ENCODE measurements around the gene HOXB7. TPM values are rescaled to one million over a fixed set of nuclear protein-coding genes. Genes with fewer than 3 reads are reported as not detected.
A peak's percentile ranks its signal among the peaks of the same experiment; 100 is the strongest.

The HOXB7 gene
- total RNA-seq, result 0.66 and 1.1 TPM in 2 replicates

GRCh38 chr17:48610282-48611211 lies at the start of gene HOXB7:
Gene HOXB7 (minus strand): TSS chr17:48611017. CDS start chr17:48610918, 99 bp downstream.

GRCh38 chr17:48626245-48627117 lies 15.7 kb upstream of the HOXB7 start, which contains the start of gene HOXB9:
Gene HOXB9 (minus strand): TSS chr17:48626358. CDS start chr17:48626269, 89 bp downstream.

GRCh38 chr17:48615047-48615962 lies 4.5 kb upstream of the HOXB7 start, which contains the start of gene HOXB8:
Gene HOXB8 (minus strand): TSS chr17:48615292. CDS start chr17:48614704, 588 bp downstream.

GRCh38 chr17:48604770-48605329 lies 6.0 kb downstream of the HOXB7 start, which contains the start of gene HOXB6:
Gene HOXB6 (minus strand): TSS chr17:48604986. CDS start chr17:48598150, 6,836 bp downstream.

GRCh38 chr17:48593126-48593829 lies 17.5 kb downstream of the HOXB7 start, which contains the start of gene HOXB5:
Gene HOXB5 (minus strand): TSS chr17:48593779. CDS start chr17:48593682, 97 bp downstream.

GRCh38 chr17:48589831-48590606 lies 20.8 kb downstream of the HOXB7 start, which contains the start of gene HOXB3:
Gene HOXB3 (minus strand): TSS chr17:48590241. CDS start chr17:48552474, 37,767 bp downstream.

GRCh38 chr17:48577946-48578615 lies 32.7 kb downstream of the HOXB7 start, which contains the start of gene HOXB4:
Gene HOXB4 (minus strand): TSS chr17:48578350. CDS start chr17:48578319, 31 bp downstream.

Small RNAs within 50 kb of the gene (small RNA-seq; reads per million reads assigned to genes)
- 5.6 reads per million, percentile 89 among the genes with 10 or more reads in this experiment for gene MIR196A1 (ENCODE audit: low replicate concordance)

Other genes with a start within 250 kb of the HOXB7 start
- not detected in 2 replicates for gene SKAP1, start 180.8 kb downstream of the HOXB7 start, total RNA-seq
- not detected in 2 replicates for gene HOXB1, start 80.0 kb downstream of the HOXB7 start, total RNA-seq
- gene HOXB2, start 65.9 kb downstream of the HOXB7 start, total RNA-seq, result 2.8 and 10.5 TPM in 2 replicates
- gene HOXB4, start 32.7 kb downstream of the HOXB7 start, total RNA-seq, result under 0.01 and 0.57 TPM in 2 replicates
- 0.22 and 1.6 TPM in 2 replicates for gene HOXB3, start 20.8 kb downstream of the HOXB7 start, total RNA-seq
- gene HOXB5, start 17.2 kb downstream of the HOXB7 start, total RNA-seq, result under 0.01 TPM in 1 of 2 replicates, not detected in the other
- gene HOXB6, start 6.0 kb downstream of the HOXB7 start, total RNA-seq, result under 0.01 and 0.29 TPM in 2 replicates
- gene HOXB8, start 4.3 kb upstream of the HOXB7 start, total RNA-seq, result not detected in 2 replicates
- gene HOXB9, start 15.3 kb upstream of the HOXB7 start, total RNA-seq, result 0.22 TPM in 1 of 2 replicates, not detected in the other
- gene PRAC1, start 111.5 kb upstream of the HOXB7 start, total RNA-seq, result not detected in 2 replicates
- gene PRAC2, start 112.2 kb upstream of the HOXB7 start, total RNA-seq, result 0.66 TPM in 1 of 2 replicates, not detected in the other
- gene HOXB13, start 117.7 kb upstream of the HOXB7 start, total RNA-seq, result 1.6 and 1.8 TPM in 2 replicates
- gene TTLL6, start 206.2 kb upstream of the HOXB7 start, total RNA-seq, result under 0.01 and 0.44 TPM in 2 replicates
- 61.6 and 108 TPM in 2 replicates for gene CALCOCO2, start 220.0 kb upstream of the HOXB7 start, total RNA-seq

All from placental pericyte (primary cell).